ENCODE results near the gene PLA2G12B. TPM values are rescaled to one million over a fixed set of nuclear protein-coding genes. Genes with fewer than 3 reads are reported as not detected.

PLA2G12B gene
- total and polyA plus RNA-seq, 2 of the 8 experiments (the other 6 are each of a cell fraction or from before 2014, with no cell fraction given): not detected

GRCh38 chr10:72906446-72906845 is 48.2 kb downstream of the PLA2G12B start (continued):
- no peak for TF ChIP-seq CHD7 (IDR thresholded peaks at IDR 0.05; ENCODE audit: insufficient replicate concordance, low read length)
- TF ChIP-seq SRF (IDR thresholded peaks at IDR 0.05; ENCODE audit: low read depth, low read length): no peak
- TF ChIP-seq KDM5A (IDR thresholded peaks at IDR 0.05; ENCODE audit: low read length): no peak
- no peak for TF ChIP-seq YY1 (IDR thresholded peaks at IDR 0.05; ENCODE audit: low read depth, low read length)
- TF ChIP-seq FOSL1 (IDR thresholded peaks at IDR 0.05; ENCODE audit: insufficient read depth, low read depth, low read length): no peak
- TF ChIP-seq SUZ12 (IDR thresholded peaks at IDR 0.05; ENCODE audit: low read length): no peak
- no peak for TF ChIP-seq EZH2 (IDR thresholded peaks at IDR 0.05; ENCODE audit: low read depth, low read length, severe bottlenecking)
- no peak for TF ChIP-seq JUN (IDR thresholded peaks at IDR 0.05; ENCODE audit: low read depth, low read length)
- no peak for TF ChIP-seq NRF1 (IDR thresholded peaks at IDR 0.05; ENCODE audit: low read depth, low read length)
- TF ChIP-seq POLR2AphosphoS5 (IDR thresholded peaks at IDR 0.05; ENCODE audit: low read depth, low read length): no peak
- no peak for TF ChIP-seq CEBPB (IDR thresholded peaks at IDR 0.05; ENCODE audit: low read depth, low read length)
- TF ChIP-seq E2F6 (IDR thresholded peaks at IDR 0.05): no peak

All from H1 (cell line).